Loucy (cell line): ENCODE data around the gene CNOT3.

Source experiments
- H2AFZ ChIP-seq: fragments of 200-600 bp; sonication (generic); 2 replicates; pipeline ENCODE4 v1.6.0; 2016; ENCODE audit warnings: antibody characterized with exemption, mild to moderate bottlenecking, low read length, moderate library complexity
- H3F3A ChIP-seq: fragments of 200-600 bp; 2 replicates; pipeline ENCODE4 v1.6.0; 2016; ENCODE audit warnings: antibody characterized with exemption, low read depth, mild to moderate bottlenecking
- H3K27me3 ChIP-seq: fragments of 200-600 bp; sonication (generic); 2 replicates; pipeline ENCODE4 v1.6.1; 2014; ENCODE audit warnings: low read length, mild to moderate bottlenecking; ENCODE audit not compliant: insufficient read depth, poor library complexity, severe bottlenecking
- H3K36me3 ChIP-seq: fragments of 200-600 bp; sonication (generic); 2 replicates; pipeline ENCODE4 v1.6.1; 2016; ENCODE audit warnings: low read length; ENCODE audit not compliant: insufficient read depth
- H3K4me1 ChIP-seq: fragments of 200-600 bp; sonication (generic); 2 replicates; pipeline ENCODE4 v1.5.1; 2014; ENCODE audit warnings: low read length, mild to moderate bottlenecking; ENCODE audit not compliant: insufficient read depth, poor library complexity, severe bottlenecking
- H3K4me2 ChIP-seq: fragments of 200-600 bp; sonication (generic); 2 replicates; pipeline ENCODE4 v1.6.0; 2014; ENCODE audit warnings: antibody characterized with exemption, low read length, low read depth, mild to moderate bottlenecking; ENCODE audit not compliant: poor library complexity, severe bottlenecking
- H3K4me3 ChIP-seq: fragments of 200-600 bp; sonication (generic); 2 replicates; pipeline ENCODE4 v1.5.1; 2014; ENCODE audit warnings: low read length, mild to moderate bottlenecking, mixed read lengths; ENCODE audit not compliant: poor library complexity, severe bottlenecking
- H3K79me2 ChIP-seq: fragments of 200-600 bp; sonication (generic); 2 replicates; pipeline ENCODE4 v1.6.1; 2014; ENCODE audit warnings: low read length; ENCODE audit not compliant: insufficient read depth
- H3K9ac ChIP-seq: fragments of 200-600 bp; sonication (generic); 2 replicates; pipeline ENCODE4 v1.6.0; 2014; ENCODE audit warnings: mild to moderate bottlenecking, low read depth, low read length, moderate library complexity; ENCODE audit not compliant: poor library complexity, severe bottlenecking
- H3K9me2 ChIP-seq: fragments of 200-600 bp; sonication (generic); replicated peaks from 2 replicates; pipeline ENCODE4 v1.6.1; 2016; ENCODE audit warnings: low read depth, low read length, mixed read lengths
- H3K9me3 ChIP-seq: fragments of 200-600 bp; sonication (generic); 2 replicates; pipeline ENCODE4 v1.6.1; 2014; ENCODE audit warnings: mild to moderate bottlenecking, antibody characterized with exemption, low read length, low read depth; ENCODE audit not compliant: insufficient read depth
- H4K20me1 ChIP-seq: fragments of 200-600 bp; sonication (generic); 2 replicates; pipeline ENCODE4 v1.6.0; 2014; ENCODE audit warnings: antibody characterized with exemption, low read length, mild to moderate bottlenecking; ENCODE audit not compliant: insufficient read depth, poor library complexity, severe bottlenecking
- EZH2phosphoT487 ChIP-seq: fragments of 200-600 bp; IDR thresholded peaks from 2 replicates; pipeline ENCODE4 v1.6.1; 2018; ENCODE audit warnings: antibody characterized with exemption, mild to moderate bottlenecking, moderate library complexity, borderline replicate concordance
- TF ChIP-seq, protein P1 (sequence below): fragments of 200-600 bp; sonication (generic); conservative IDR thresholded peaks from 2 replicates; pipeline ENCODE4 v1.5.1; 2014; ENCODE audit warnings: mild to moderate bottlenecking, antibody characterized with exemption, low read length

Gene CNOT3

DNA sequence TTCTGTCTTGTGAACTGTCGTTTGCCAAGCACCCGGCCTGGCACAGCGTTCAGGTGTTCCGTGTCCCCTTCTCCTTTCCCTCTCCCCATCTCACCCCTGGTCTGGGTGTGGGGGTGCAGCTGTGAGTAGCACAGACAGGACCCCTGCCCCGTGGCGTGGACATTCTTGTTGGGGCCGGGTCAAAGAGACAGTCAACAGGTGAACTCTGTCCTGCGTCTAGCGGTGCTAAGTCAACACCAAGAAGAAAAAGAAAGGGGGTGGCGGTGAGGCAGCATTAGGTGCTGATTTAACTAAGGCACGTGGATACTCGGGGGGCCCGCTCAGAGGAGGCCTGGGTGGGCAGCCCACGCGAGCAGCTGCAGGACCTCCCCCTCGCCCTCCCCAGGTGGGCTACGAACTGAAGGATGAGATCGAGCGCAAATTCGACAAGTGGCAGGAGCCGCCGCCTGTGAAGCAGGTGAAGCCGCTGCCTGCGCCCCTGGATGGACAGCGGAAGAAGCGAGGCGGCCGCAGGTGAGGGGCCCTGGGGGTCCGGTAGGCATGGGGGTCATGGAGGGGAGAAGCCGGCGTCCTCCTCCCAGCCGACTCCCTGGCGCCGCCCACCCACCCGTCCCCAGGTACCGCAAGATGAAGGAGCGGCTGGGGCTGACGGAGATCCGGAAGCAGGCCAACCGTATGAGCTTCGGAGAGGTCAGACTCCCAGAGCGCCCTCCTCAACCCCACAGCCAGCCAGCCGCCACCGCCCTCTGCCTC, 9.7 kb upstream of the CNOT3 start:
- Histone ChIP-seq H3K27me3 (no peaks in the 10 kb centered on the region), H3K36me3 (peaks cover 40% of the 10 kb centered on the region; the same call in 1 of the 2 replicates), H3K9ac (no peak overlapping the region), H3K9me3 (no peaks in the 10 kb centered on the region), H3K4me3 (no peak overlapping the region), H3K9me2 (no peaks in the 10 kb centered on the region), H3K4me2 (no peak overlapping the region), H4K20me1 (no peaks in the 10 kb centered on the region), H3K79me2 (no peaks in the 10 kb centered on the region), H2AFZ (no peak overlapping the region), H3K4me1 (no peaks in the 10 kb centered on the region), H3F3A (no peaks in the 10 kb centered on the region)
- TF ChIP-seq, protein P1, sequence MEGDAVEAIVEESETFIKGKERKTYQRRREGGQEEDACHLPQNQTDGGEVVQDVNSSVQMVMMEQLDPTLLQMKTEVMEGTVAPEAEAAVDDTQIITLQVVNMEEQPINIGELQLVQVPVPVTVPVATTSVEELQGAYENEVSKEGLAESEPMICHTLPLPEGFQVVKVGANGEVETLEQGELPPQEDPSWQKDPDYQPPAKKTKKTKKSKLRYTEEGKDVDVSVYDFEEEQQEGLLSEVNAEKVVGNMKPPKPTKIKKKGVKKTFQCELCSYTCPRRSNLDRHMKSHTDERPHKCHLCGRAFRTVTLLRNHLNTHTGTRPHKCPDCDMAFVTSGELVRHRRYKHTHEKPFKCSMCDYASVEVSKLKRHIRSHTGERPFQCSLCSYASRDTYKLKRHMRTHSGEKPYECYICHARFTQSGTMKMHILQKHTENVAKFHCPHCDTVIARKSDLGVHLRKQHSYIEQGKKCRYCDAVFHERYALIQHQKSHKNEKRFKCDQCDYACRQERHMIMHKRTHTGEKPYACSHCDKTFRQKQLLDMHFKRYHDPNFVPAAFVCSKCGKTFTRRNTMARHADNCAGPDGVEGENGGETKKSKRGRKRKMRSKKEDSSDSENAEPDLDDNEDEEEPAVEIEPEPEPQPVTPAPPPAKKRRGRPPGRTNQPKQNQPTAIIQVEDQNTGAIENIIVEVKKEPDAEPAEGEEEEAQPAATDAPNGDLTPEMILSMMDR, result no peak
- TF ChIP-seq EZH2phosphoT487, result no peak

GRCh38 chr19:54128441-54128725, 9.2 kb upstream of the CNOT3 start:
- TF ChIP-seq, protein P1, result no peak
- TF ChIP-seq EZH2phosphoT487, result no peak
- Histone ChIP-seq H3K4me2 (no peak overlapping the region), H4K20me1 (no peaks in the 10 kb centered on the region), H2AFZ (no peak overlapping the region), H3K79me2 (no peaks in the 10 kb centered on the region), H3K27me3 (no peaks in the 10 kb centered on the region), H3K36me3 (peaks cover 35% of the 10 kb centered on the region; the same call in 1 of the 2 replicates), H3K4me1 (no peaks in the 10 kb centered on the region), H3K9me3 (no peaks in the 10 kb centered on the region), H3K9me2 (no peaks in the 10 kb centered on the region), H3F3A (no peaks in the 10 kb centered on the region), H3K4me3 (no peak overlapping the region), H3K9ac (no peak overlapping the region)

- H3K4me1 ChIP-seq, result no peaks in the 10 kb centered on the region
- H3K27me3 ChIP-seq, result no peaks in the 10 kb centered on the region
- peaks cover 29% of the 10 kb centered on the region; the same call in 1 of the 2 replicates for H3K36me3 ChIP-seq
- no peak overlapping the region for H2AFZ ChIP-seq
- TF ChIP-seq EZH2phosphoT487, result no peak
- TF ChIP-seq, protein P1, result no peak
- no peak overlapping the region for H3K4me3 ChIP-seq
- H3F3A ChIP-seq, result no peaks in the 10 kb centered on the region
- H3K9ac ChIP-seq, result no peak overlapping the region
- no peaks in the 10 kb centered on the region for H3K79me2 ChIP-seq
- no peaks in the 10 kb centered on the region for H4K20me1 ChIP-seq
- H3K4me2 ChIP-seq, result no peak overlapping the region
- H3K9me2 ChIP-seq, result no peaks in the 10 kb centered on the region
- H3K9me3 ChIP-seq, result no peaks in the 10 kb centered on the region
Observed at GRCh38 chr19:54128796-54129616, 8.6 kb upstream of the CNOT3 start.
